ENCODE data around the gene VWA8.

DNA sequence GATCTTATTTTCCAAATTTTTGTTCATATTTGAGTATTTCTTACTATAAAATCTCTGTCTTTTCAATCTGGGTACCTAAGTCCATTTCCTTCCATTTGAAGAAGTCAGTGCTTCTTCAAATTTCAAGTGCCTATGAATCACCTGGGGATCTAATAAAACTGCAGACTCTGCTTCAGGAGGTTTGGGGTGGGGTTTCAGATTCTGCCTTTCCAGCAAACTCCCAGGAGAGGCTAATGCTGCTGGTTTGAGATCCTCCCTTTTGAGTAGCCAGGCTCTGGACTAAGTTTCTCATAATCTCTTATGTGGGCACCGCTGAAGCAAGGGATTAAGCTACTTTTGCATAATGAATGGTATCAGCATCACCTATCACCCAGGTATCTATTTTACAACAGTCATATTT is 261.1 kb downstream of the VWA8 start:
- TF ChIP-seq, protein P1, sequence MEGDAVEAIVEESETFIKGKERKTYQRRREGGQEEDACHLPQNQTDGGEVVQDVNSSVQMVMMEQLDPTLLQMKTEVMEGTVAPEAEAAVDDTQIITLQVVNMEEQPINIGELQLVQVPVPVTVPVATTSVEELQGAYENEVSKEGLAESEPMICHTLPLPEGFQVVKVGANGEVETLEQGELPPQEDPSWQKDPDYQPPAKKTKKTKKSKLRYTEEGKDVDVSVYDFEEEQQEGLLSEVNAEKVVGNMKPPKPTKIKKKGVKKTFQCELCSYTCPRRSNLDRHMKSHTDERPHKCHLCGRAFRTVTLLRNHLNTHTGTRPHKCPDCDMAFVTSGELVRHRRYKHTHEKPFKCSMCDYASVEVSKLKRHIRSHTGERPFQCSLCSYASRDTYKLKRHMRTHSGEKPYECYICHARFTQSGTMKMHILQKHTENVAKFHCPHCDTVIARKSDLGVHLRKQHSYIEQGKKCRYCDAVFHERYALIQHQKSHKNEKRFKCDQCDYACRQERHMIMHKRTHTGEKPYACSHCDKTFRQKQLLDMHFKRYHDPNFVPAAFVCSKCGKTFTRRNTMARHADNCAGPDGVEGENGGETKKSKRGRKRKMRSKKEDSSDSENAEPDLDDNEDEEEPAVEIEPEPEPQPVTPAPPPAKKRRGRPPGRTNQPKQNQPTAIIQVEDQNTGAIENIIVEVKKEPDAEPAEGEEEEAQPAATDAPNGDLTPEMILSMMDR (IDR thresholded peaks at IDR 0.05): no peak
- TF ChIP-seq POLR2A (IDR thresholded peaks at IDR 0.05) (no peak), POLR2AphosphoS5 (IDR thresholded peaks at IDR 0.05) (no peak), EP300 (IDR thresholded peaks at IDR 0.05) (no peak)
